Stomach (tissue), 19 donors: Measurements from ENCODE around the gene DUSP8. TPM values are rescaled to one million over a fixed set of nuclear protein-coding genes. Genes with fewer than 3 reads are reported as not detected.

Experiments used
- DNase-seq, 2 donors: peaks; one replicate each; pipeline versions ENCODE4 v3.0.0 to v3.0.0-alpha.2; 2013 to 2019
- H3K27ac ChIP-seq, 5 donors: fragments of 200-600 bp in 4 of 5; sonication (generic) in 4 of 5; one replicate each; pipeline ENCODE4 v1.5.1; 2013 to 2019; ENCODE audit warnings: mild to moderate bottlenecking in 1 of 5, moderate library complexity in 1 of 5
- H3K27me3 ChIP-seq, 3 donors: fragments of 200-600 bp; sonication (generic); one replicate each; pipeline ENCODE4 v1.5.1; 2017 to 2019; ENCODE audit warnings: mixed run types in 1 of 3
- H3K36me3 ChIP-seq, 4 donors: fragments of 200-600 bp; sonication (generic); 1 replicate in 3 of 4; 2 replicates in 1 of 4; pipeline ENCODE4 v1.5.1; 2016 to 2019
- H3K4me1 ChIP-seq, 4 donors: fragments of 200-600 bp; sonication (generic); one replicate each; pipeline ENCODE4 v1.5.1; 2016 to 2019
- H3K4me3 ChIP-seq, 4 donors: fragments of 200-600 bp; sonication (generic) in 3 of 4; one replicate each; pipeline ENCODE4 v1.5.1; 2016 to 2019; ENCODE audit warnings: mild to moderate bottlenecking in 1 of 4
- H3K9me3 ChIP-seq, 4 donors: fragments of 200-600 bp; sonication (generic); one replicate each; pipeline ENCODE4 v1.5.1; 2016 to 2019
- CTCF ChIP-seq, 7 experiments: fragments of 450-650 bp in 4 of 7; fragments of 200-600 bp in 3 of 7; sonication (generic) in 3 of 7; IDR thresholded peaks; one replicate each; pipeline ENCODE4 v1.5.1; 2016 to 2019; ENCODE audit warnings: antibody characterized with exemption in 7 of 7, control low read depth in 2 of 7, mild to moderate bottlenecking in 1 of 7
- EP300 ChIP-seq: sonication (generic); formaldehyde crosslinking; IDR thresholded peaks from one replicate; pipeline ENCODE4 v1.6.1; 2017; ENCODE audit warnings: antibody characterized with exemption
- POLR2A ChIP-seq, 4 donors: fragments of 450-650 bp; IDR thresholded peaks; one replicate each; pipeline ENCODE4 v1.6.1; 2016; ENCODE audit warnings: antibody characterized with exemption in 4 of 4, control low read depth in 2 of 4, mild to moderate bottlenecking in 1 of 4, moderate library complexity in 1 of 4
- POLR2AphosphoS5 ChIP-seq, 3 donors: sonication (generic); formaldehyde crosslinking; IDR thresholded peaks; one replicate each; pipeline ENCODE4 v1.6.1; 2016; ENCODE audit warnings: antibody characterized with exemption in 3 of 3
- WGBS, 5 donors: extraction: QIAGEN DNeasy Blood & Tissue Kit in 3 of 5; methylation state at CpG; one replicate each; pipeline versions ENCODE4 v1.1.5 to v1.1.7; 2013 to 2018; 5-methylcytosine and 5-hydroxymethylcytosine counted together
- intact Hi-C: fragments of 100-400 bp; cut with DNase I; formaldehyde crosslinking; loops from one replicate; pipeline ENCODE4 v1.15.1; 2023; ENCODE audit warnings: low total_unique reads
- long read RNA-seq, 10 donors: transcript quantifications; one replicate each; lab custom pipeline, GENCODE V29; 2026
- polyA plus RNA-seq, 3 donors: library from polyadenylated mRNA; stranded (reverse); fragments of 200-250 nt; gene quantifications; one replicate each; pipeline ENCODE4 v1.2.3, GENCODE V29; 2013
- total RNA-seq, 5 donors: library from RNA; depleted of rRNA; stranded (reverse); fragments of >200 nt; gene quantifications; one replicate each; pipeline versions ENCODE4 v1.1.0 to v1.2.3, GENCODE V29; 2014 to 2016
- donor health status: healthy with polysubstance abuse.
- donor health status: Bipolar disorder and iron deficiency.
- donor health status: healthy.

DUSP8 gene
- total RNA-seq (10 to 100 TPM in 1 of 5 donors, 1 to 10 TPM in 3, under 1 TPM in 1; 0.58 to 31.6 (median 1.5) TPM), polyA plus RNA-seq (1 to 10 TPM; 2.4 to 2.9 (median 2.8) TPM)
- long read RNA-seq, donor 1, full-length matches to known transcripts = 1 of 1 reads
- long read RNA-seq, donor 1, partial matches to known transcripts = 0 of 1 reads
- long read RNA-seq, donor 1, other reads (novel, unspliced or antisense) = 0 of 1 reads
- long read RNA-seq, donor 2, full-length matches to known transcripts = 3 of 3 reads
- long read RNA-seq, donor 2, partial matches to known transcripts = 0 of 3 reads
- long read RNA-seq, donor 2, other reads (novel, unspliced or antisense) = 0 of 3 reads
- long read RNA-seq, donor 3 = 0 reads
- long read RNA-seq, donor 4 = 0 reads
- long read RNA-seq, donor 5 = 0 reads
- long read RNA-seq, donor 6, full-length matches to known transcripts = 1 of 1 reads
- long read RNA-seq, donor 6, partial matches to known transcripts = 0 of 1 reads
- long read RNA-seq, donor 6, other reads (novel, unspliced or antisense) = 0 of 1 reads
- long read RNA-seq, donor 7, full-length matches to known transcripts = 5 of 5 reads
- long read RNA-seq, donor 7, partial matches to known transcripts = 0 of 5 reads
- long read RNA-seq, donor 7, other reads (novel, unspliced or antisense) = 0 of 5 reads
- long read RNA-seq, donor 8, full-length matches to known transcripts = 1 of 1 reads
- long read RNA-seq, donor 8, partial matches to known transcripts = 0 of 1 reads
- long read RNA-seq, donor 8, other reads (novel, unspliced or antisense) = 0 of 1 reads
- long read RNA-seq, donor 9, full-length matches to known transcripts = 1 of 1 reads
- long read RNA-seq, donor 9, partial matches to known transcripts = 0 of 1 reads
- long read RNA-seq, donor 9, other reads (novel, unspliced or antisense) = 0 of 1 reads
- long read RNA-seq, donor 10 = 0 reads

GRCh38 chr11:1572197-1573076 lies at the start of gene DUSP8:
Gene DUSP8 (minus strand): TSS chr11:1572271. CDS start chr11:1565826, 6,445 bp downstream.
- Histone ChIP-seq H3K27me3 (peaks cover 0 to 58% (median 11%) of the 10 kb centered on the region in 3 donors), H3K9me3 (no peaks in the 10 kb centered on the region), H3K36me3 (no peaks in the 10 kb centered on the region), H3K4me1 (peaks cover 40 to 68% (median 58%) of the 10 kb centered on the region in 4 donors), H3K4me3 (peak within 1 kb of the TSS; percentile 60 to 67 (median 62)), H3K27ac (peak within 1 kb of the TSS; percentile 88 to 95 (median 93))
- TF ChIP-seq CTCF (IDR thresholded peaks at IDR 0.05) (no peak), POLR2AphosphoS5 (IDR thresholded peaks at IDR 0.05) (peak in 2 of 3 donors; percentile 6 to 24)
- DNase-seq = peak; percentile 94 to 97
- intact Hi-C loops = no loop called here
- WGBS, 5 donors = 0 to 4% (median 0%) methylated on average over 22 to 121 of the region's 124 CpGs

GRCh38 chr11:1619449-1619848 lies 47.4 kb upstream of the DUSP8 start:
- H3K4me3 ChIP-seq = no peak overlapping the region
- intact Hi-C loops = no loop called here
- DNase-seq = no peak
- TF ChIP-seq EP300 (no peak), CTCF (IDR thresholded peaks at IDR 0.05) (no peak), POLR2AphosphoS5 (IDR thresholded peaks at IDR 0.05) (no peak), POLR2A (IDR thresholded peaks at IDR 0.05) (no peak)
- no peaks in the 10 kb centered on the region for H3K9me3 ChIP-seq
- H3K4me1 ChIP-seq = no peaks in the 10 kb centered on the region
- no peak overlapping the region for H3K27ac ChIP-seq
- H3K27me3 ChIP-seq = peaks cover 0 to 61% (median 3%) of the 10 kb centered on the region in 3 donors
- H3K36me3 ChIP-seq = no peaks in the 10 kb centered on the region
- WGBS, 5 donors = 41 to 52% (median 47%) methylated on average over 10 of the region's 10 CpGs

- 71 to 90% (median 84%) methylated on average over 10 of the region's 10 CpGs for WGBS, 5 donors
- Histone ChIP-seq H3K9me3 (no peaks in the 10 kb centered on the region), H3K4me3 (no peak overlapping the region), H3K27ac (no peak overlapping the region), H3K36me3 (no peaks in the 10 kb centered on the region), H3K4me1 (no peaks in the 10 kb centered on the region), H3K27me3 (peaks cover 0 to 64% (median 3%) of the 10 kb centered on the region in 3 donors)
- TF ChIP-seq EP300 (no peak), POLR2A (IDR thresholded peaks at IDR 0.05) (no peak), POLR2AphosphoS5 (IDR thresholded peaks at IDR 0.05) (no peak), CTCF (IDR thresholded peaks at IDR 0.05) (no peak)
- intact Hi-C loops = no loop called here
- DNase-seq = no peak
Observed at GRCh38 chr11:1618231-1618630, 46.2 kb upstream of the DUSP8 start.
